IPS-20b (cell line): ENCODE data around the gene C17orf107.
"Not testable (repeated sequence)": the region's sequence is repeated elsewhere in the genome, so short reads cannot be mapped to it uniquely, and the experiment has no call there.

ENCODE experiments used
- H3K27ac ChIP-seq: one replicate; pipeline ENCODE4 v1.5.1; 2013; ENCODE audit warnings: low read length
- H3K27me3 ChIP-seq: 2 replicates; pipeline ENCODE4 v1.6.1; 2013; ENCODE audit warnings: mild to moderate bottlenecking, low read length, inconsistent platforms; ENCODE audit not compliant: insufficient read depth
- H3K36me3 ChIP-seq: 2 replicates; pipeline ENCODE4 v1.6.1; 2013; ENCODE audit warnings: low read depth, mild to moderate bottlenecking, inconsistent platforms, low read length, moderate library complexity; ENCODE audit not compliant: insufficient read depth
- H3K4me1 ChIP-seq: 2 replicates; pipeline ENCODE4 v1.6.1; 2013; ENCODE audit warnings: mild to moderate bottlenecking, control low read depth, inconsistent platforms, low read length, moderate library complexity; ENCODE audit not compliant: insufficient read depth
- H3K4me3 ChIP-seq: 2 replicates; pipeline ENCODE4 v1.5.1; 2013; ENCODE audit warnings: mild to moderate bottlenecking, low read length, inconsistent platforms
- H3K9ac ChIP-seq: 2 replicates; pipeline ENCODE4 v1.6.1; 2013; ENCODE audit warnings: low read depth, mild to moderate bottlenecking, inconsistent platforms, low read length, moderate library complexity
- H3K9me3 ChIP-seq: 2 replicates; pipeline ENCODE4 v1.6.1; 2013; ENCODE audit warnings: mild to moderate bottlenecking, low read depth, low read length, inconsistent platforms; ENCODE audit not compliant: insufficient read depth

The C17orf107 gene

DNA sequence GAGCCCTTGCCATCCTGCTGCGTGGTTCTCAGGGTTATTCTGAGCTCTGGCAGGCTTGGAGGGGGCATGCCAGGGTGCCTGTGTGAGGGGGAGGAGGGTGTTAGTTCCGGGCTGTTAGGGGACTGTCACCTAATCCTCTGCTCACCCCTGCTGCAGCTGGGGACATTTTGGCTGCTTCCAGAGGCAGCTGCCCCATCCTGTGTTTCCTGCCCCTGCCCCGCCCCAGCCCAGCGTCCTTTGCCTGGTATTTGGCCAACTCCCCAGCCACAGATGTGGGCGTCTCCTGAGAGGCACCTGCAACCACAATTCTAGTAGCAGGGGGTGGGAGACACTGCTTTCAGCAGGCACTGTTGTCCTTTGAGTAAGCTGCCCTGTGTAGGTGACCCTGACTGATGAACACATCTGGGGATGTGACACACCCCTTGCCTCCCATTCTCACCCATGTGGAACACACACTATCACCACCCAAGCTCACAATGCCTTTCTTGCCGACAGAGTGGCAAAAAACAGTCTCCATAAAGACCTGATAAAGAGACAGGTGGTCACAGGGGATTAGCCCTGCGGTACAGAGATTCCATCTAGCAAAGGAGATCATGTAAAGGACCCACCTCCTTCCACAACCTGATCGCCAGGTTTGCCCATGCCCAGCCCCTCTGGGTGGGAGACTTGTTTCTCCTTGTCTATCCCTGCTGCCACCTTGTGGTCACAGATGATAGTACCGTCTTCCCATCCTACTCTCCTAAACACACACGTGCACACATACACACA, 3.9 kb downstream of the C17orf107 start, which contains the start of gene CHRNE:
Gene CHRNE (minus strand): TSS at position 48 of the 768 bp plus-strand sequence. CDS start 35 bp downstream, at position 13.
- H3K9me3 ChIP-seq = no peaks in the 10 kb centered on the region
- H3K4me3 ChIP-seq = no peak within 1 kb of the TSS
- no peak within 1 kb of the TSS for H3K9ac ChIP-seq
- no peaks in the 10 kb centered on the region; the same call in 1 of the 2 replicates for H3K4me1 ChIP-seq
- no peaks in the 10 kb centered on the region for H3K36me3 ChIP-seq
- peaks cover 6% of the 10 kb centered on the region; the same call in 1 of the 2 replicates for H3K27me3 ChIP-seq
- no peak within 1 kb of the TSS for H3K27ac ChIP-seq

DNA sequence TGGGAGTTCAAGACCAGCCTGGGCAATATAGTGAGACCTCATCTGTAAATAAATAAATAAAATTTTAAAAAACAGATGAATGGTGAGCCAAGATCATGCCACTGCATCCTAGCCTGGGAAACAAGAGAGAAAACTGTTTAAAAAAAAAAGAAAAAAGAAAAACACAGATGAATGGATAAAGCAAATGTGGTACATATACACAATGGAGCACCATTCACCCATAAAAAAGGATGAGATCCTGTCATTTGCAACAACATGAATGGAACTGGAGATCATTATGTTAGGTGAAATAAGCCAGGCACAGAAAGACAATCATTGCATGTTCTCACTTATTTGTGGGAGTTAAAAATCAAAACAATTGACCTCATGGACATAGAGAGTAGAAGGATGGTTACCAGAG, 7.3 kb downstream of the C17orf107 start:
- not testable (repeated sequence) for H3K4me1 ChIP-seq, H3K27me3 ChIP-seq, H3K9ac ChIP-seq, H3K36me3 ChIP-seq, H3K27ac ChIP-seq, H3K9me3 ChIP-seq, H3K4me3 ChIP-seq

DNA sequence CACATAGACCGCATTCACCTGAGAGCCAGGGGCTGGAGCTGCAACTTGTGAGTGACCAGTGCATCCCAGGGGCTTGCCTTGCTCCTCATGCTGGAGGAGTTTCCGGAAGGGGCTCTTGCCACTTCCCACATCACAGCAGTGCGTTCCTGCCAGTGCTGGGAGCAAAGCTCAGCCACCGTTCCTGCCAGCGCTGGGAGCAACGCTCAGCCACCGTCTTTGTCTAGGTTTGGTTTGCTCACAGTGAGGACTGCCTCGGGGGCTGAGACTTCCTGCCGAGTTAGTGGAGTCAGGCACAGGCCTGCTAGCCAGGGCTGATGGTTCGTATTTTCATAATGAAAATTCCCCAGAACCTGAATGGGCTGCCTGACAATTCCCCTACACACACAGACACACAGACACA, 9.0 kb downstream of the C17orf107 start:
- no peak overlapping the region for H3K27ac ChIP-seq
- no peak overlapping the region for H3K4me3 ChIP-seq
- H3K4me1 ChIP-seq = peaks cover 6% of the 10 kb centered on the region; the same call in 1 of the 2 replicates
- H3K27me3 ChIP-seq = no peaks in the 10 kb centered on the region
- no peaks in the 10 kb centered on the region for H3K9me3 ChIP-seq
- H3K9ac ChIP-seq = no peak overlapping the region
- no peaks in the 10 kb centered on the region for H3K36me3 ChIP-seq

DNA sequence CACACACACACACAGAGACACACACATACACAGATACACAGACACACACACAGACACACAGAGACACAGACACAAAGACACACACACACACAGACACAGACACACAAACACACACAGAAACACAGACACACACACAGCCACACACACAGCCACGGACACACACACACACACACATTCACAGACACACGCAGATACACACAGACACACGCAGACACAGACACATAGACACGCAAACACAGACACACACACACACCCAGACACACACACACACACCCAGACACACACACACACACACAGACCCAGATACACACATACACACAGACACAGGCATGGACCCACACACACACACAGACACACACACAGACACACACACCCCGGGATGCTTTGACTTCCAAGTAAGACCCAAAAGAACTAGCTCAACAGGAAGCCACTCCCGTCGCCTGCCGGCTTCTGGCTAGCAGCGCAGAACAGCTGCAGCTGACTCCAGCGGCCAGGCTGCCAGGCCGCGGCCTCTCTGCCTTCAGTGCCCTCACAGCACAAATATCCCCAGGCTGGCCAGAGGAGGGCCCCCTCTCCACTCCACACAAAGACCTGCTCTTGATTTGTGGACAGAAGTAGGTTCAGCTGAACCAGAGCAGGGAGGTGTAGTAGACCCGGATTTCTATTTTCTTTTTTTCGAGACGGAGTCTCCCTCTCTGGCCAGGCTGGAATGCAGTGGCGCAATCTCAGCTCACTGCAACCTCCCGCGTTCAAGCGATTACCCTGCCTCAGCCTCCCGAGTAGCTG, 9.6 kb downstream of the C17orf107 start:
- no peak overlapping the region for H3K9ac ChIP-seq
- no peak overlapping the region for H3K4me3 ChIP-seq
- peaks cover 6% of the 10 kb centered on the region; the same call in 1 of the 2 replicates for H3K4me1 ChIP-seq
- H3K36me3 ChIP-seq = no peaks in the 10 kb centered on the region
- H3K27me3 ChIP-seq = no peaks in the 10 kb centered on the region
- no peaks in the 10 kb centered on the region for H3K9me3 ChIP-seq
- H3K27ac ChIP-seq = no peak overlapping the region

DNA sequence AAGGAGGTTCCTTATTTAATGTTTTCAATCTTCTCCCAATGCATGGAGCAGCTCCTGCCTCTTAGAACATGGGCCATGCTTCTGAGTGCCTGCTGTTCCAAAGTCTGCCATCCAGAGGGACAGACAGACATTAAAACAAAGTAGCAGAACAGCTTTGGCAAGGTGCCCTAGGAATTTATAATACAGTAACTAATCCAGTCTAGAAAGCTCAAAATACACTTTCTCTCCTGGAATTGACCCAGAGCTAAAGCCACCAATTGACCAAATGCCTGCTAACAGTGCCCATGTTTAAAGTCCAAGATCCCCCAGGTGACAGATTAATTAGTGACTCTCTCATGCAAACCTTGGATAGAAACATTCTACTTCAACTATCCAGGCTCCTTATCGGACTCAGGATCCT, 14.7 kb downstream of the C17orf107 start:
- no peak overlapping the region for H3K4me3 ChIP-seq
- no peaks in the 10 kb centered on the region for H3K27me3 ChIP-seq
- no peaks in the 10 kb centered on the region for H3K4me1 ChIP-seq
- H3K9me3 ChIP-seq = no peaks in the 10 kb centered on the region
- no peak overlapping the region for H3K9ac ChIP-seq
- H3K36me3 ChIP-seq = no peaks in the 10 kb centered on the region
- H3K27ac ChIP-seq = no peak overlapping the region

GRCh38 chr17:4914551-4914950, 15.2 kb downstream of the C17orf107 start:
- H3K36me3 ChIP-seq, H3K27ac ChIP-seq, H3K9ac ChIP-seq, H3K9me3 ChIP-seq, H3K27me3 ChIP-seq, H3K4me1 ChIP-seq, H3K4me3 ChIP-seq: not testable (repeated sequence)

DNA sequence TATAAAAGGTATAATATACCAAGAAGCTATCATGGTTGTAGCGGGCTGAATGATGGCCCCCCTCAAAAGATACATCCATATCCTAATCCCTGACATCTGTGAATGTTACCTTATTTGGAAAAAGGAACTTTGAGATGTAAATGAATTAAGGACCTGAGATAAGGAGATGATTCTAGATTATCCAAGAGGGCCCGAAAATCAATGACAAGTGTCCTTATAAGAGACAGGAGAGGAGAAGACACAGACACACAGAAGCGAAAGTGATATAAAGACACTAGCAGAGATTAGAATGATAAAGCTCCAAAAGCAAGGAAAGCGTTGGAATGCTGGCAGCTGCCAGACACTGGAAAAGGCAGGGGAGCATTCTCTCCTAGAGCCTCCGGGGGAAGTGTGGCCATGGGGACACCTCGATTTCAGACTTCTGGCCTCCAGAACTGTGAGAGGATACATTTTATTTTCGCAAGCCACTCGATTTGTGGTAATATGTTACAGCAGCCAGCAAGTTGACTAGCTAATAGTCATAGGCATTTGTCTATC, 20.2 kb downstream of the C17orf107 start:
- no peaks in the 10 kb centered on the region for H3K9me3 ChIP-seq
- H3K9ac ChIP-seq = peak overlapping the region; percentile 29; the same call in 1 of the 2 replicates
- peaks cover 2% of the 10 kb centered on the region; the same call in 1 of the 2 replicates for H3K4me1 ChIP-seq
- H3K36me3 ChIP-seq = no peaks in the 10 kb centered on the region
- H3K27me3 ChIP-seq = no peaks in the 10 kb centered on the region
- no peak overlapping the region for H3K4me3 ChIP-seq
- no peak overlapping the region for H3K27ac ChIP-seq

DNA sequence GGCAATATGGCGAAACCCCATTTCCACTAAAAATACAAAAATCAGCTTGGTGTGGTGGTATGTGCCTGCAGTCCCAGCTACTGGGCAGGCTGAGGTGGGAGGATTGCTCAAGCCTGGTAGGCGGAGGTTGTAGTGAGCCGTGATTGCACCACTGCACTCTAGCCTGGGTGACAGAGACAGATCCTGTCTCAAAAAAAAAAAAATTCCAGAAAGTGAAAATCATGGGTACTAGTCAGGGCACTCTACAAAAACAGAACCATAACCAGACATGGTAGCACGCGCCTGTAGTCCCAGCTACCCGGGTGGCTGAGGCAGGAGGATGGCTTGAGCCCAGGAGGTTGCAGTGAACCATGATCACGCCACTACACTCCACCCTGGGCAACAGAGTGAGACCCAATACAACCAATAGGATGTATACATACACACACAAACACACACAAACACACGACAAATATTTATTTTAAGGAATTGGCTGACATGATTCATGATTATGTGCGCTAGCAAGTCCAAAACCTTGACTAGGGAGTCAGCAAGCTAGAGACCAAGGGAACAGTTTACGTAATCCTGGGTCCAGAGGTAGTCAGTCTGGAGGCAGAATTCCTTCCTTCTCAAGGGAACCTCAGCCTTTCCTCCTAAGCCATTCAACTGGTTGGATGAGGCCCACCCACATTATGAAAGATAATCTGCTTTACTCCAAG, 21.2 kb downstream of the C17orf107 start:
- Histone ChIP-seq H3K4me1 (peaks cover 2% of the 10 kb centered on the region; the same call in 1 of the 2 replicates), H3K9ac (no peak overlapping the region), H3K9me3 (no peaks in the 10 kb centered on the region), H3K27me3 (no peaks in the 10 kb centered on the region), H3K36me3 (no peaks in the 10 kb centered on the region), H3K27ac (no peak overlapping the region), H3K4me3 (no peak overlapping the region)

DNA sequence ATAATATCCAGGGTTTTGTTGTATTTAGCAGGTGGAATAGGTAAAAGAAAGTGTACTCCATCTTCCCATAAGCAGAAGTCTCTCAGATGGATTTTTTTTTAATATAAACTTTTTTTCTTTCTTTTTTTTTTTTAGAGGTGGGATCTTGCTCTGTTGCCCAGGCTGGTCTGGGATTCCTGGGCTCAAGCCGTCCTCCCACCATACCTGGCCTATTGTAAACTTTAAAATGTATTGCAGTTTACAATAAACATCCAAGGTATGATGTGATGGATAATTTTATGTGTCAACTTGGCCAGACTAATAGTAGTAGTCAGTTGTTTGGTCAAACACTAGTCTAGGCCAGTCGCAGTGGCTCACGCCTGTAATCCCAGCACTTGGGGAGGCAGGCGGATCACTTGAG, 22.0 kb downstream of the C17orf107 start:
- Histone ChIP-seq H3K4me1 (peaks cover 2% of the 10 kb centered on the region; the same call in 1 of the 2 replicates), H3K9ac (no peak overlapping the region), H3K27me3 (no peaks in the 10 kb centered on the region), H3K36me3 (no peaks in the 10 kb centered on the region), H3K4me3 (no peak overlapping the region), H3K9me3 (no peaks in the 10 kb centered on the region), H3K27ac (no peak overlapping the region)

- H3K36me3 ChIP-seq, H3K27me3 ChIP-seq, H3K27ac ChIP-seq, H3K4me1 ChIP-seq, H3K9me3 ChIP-seq, H3K4me3 ChIP-seq, H3K9ac ChIP-seq: not testable (repeated sequence)
Observed at GRCh38 chr17:4926577-4927335, 27.4 kb downstream of the C17orf107 start.

DNA sequence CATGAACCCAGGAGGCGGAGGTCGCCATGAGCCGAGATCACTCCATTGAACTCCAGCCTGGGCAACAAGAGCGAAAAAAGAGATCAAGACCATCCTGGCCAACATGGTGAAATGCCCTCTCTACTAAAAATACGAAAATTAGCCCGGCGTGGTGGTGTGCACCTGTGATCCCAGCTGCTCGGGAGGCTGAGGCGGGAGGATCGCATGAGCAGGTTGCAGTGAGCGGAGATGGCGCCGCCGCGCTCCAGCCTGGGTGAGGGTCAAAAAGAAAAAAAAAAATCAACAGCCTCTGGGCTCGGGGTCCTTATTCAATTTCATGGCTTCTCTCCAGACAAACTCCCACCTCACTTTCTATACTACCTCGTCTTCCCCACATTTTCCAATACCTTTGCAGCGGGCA, 29.5 kb downstream of the C17orf107 start:
- Histone ChIP-seq H3K36me3 (no peaks in the 10 kb centered on the region), H3K9ac (no peak overlapping the region), H3K9me3 (no peaks in the 10 kb centered on the region), H3K27me3 (no peaks in the 10 kb centered on the region), H3K4me1 (no peaks in the 10 kb centered on the region), H3K27ac (no peak overlapping the region), H3K4me3 (no peak overlapping the region)
